NK-92 treated with Interleukin-12 subunit alpha and Interleukin-12 subunit beta, amount 100 ng/mL, for 24 hours (cell line): ENCODE data around the gene UBE2L3.

Experiments used
- DNase-seq: peaks from one replicate; lab custom pipeline; 2025; lab: John Stamatoyannopoulos, UW

UBE2L3 gene

DNA sequence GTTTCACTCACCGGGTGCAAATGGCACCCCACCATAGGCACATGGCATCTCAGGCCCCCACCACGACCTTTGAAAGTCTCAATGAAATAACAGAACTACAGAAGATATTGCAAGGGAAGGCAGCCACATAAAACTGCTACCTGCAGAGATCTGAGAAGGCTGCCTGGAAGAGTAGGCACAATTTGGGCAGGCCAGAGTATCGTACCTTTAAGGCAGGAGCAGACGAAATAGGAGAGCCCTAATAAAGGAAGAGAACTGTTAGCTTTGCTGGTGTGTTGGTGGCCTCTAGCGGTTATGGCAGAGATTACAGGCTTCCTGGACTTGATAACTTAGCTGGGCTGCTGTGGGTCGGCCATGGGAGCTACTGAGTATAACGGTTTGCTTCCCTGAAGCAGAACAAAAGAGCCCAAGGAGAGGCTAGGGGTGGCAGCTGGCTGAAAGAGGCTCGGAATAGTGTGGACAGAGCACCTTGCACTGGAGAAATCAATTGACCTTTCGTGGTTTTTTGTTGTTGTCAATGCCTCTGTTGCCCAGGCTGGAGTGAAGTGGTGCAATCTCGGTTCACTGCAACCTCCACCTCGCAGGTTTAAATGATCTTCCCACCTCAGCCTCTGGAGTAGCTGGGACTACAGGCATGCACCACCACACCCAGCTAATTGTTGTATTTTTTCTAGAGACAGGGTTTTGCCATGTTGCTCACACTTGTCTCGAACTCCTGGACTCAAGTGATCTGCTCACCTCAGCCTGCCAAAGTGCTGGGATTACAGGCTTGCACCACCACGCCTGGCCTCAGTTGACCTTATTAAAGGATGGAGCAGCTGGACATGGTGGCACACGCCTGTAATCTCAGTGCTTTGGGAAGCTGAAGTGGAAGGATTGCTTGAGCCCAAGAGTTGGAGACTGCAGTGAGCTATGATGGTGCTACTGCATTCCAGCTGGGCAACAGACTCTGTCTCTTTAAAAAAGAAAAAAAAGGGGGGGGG lies 79.4 kb downstream of the UBE2L3 start:
- no peak for DNase-seq

DNA sequence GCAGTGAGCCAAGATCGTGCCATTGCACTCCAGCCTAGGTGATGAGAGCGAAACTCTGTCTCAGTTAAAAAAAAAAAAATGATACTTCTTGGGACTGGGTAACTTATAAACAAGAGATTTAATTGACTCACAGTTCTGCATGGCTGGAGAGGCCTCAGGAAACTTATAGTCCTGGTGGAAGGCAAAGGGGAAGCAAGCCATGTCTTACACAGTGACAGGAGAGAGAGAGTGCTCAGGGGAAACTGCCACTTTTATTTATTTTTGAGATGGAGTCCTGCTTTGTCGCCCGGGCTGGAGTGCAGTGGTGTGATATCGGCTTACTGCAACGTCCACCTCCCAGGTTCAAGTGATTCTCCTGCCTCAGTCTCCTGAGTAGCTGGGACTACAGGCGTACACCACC lies 82.8 kb downstream of the UBE2L3 start:
- DNase-seq, result no peak

DNA sequence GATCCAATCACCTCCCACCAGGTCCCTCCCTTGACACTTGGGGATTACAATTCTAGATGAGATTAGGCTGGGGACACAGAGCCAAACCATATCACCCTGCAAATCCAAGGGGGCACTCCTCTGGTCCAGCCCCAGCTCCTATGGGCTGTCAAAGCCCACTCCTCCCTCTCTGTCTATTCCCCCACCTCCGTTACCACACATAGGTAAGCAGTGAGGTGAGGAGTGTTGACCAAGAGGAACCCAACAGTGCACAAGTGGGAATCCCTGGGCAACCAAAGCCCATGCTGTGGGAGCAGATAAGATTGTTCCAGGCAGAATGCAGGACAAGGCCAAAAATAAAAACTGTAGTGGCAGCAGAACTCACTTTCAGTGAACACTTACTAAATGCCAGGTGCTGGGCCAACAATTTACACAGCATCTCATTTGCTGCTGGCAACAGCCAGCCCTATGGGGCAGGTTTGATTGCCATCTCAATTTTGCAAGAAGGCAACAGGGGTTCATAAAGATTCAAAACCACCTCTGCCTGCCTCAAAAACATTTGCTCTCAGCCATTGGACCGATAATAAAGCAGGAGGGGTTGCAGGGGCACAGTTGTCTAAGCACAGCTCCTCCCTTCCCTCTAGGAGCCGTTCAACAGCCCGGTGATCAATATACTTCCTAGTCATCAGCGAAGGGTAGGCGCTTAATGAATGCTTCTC lies 83.5 kb downstream of the UBE2L3 start:
- no peak for DNase-seq

DNA sequence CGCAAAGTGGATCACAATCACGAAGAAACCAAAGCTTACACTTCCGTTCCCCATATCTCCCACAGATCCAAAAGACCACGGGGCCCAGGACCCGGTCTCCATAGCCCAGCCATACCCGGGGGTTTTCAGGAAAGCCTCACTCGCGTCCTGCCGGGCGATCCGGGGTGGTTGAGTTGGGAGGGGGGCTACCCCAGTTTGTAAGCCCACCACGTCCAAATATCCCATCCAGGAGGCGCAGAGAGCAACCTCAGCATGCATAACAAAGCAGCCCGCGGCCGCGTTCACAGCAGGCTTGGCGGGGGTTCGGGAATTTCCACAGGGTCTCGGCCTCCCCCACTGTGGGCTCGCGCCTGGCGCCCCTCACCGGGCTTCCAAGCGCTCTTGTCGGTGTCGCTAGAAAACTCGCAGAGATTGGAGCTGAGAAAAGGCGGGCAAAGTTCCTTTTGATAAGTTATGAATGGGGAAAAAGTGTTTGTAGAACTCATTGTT lies 84.1 kb downstream of the UBE2L3 start:
- DNase-seq, result no peak

DNA sequence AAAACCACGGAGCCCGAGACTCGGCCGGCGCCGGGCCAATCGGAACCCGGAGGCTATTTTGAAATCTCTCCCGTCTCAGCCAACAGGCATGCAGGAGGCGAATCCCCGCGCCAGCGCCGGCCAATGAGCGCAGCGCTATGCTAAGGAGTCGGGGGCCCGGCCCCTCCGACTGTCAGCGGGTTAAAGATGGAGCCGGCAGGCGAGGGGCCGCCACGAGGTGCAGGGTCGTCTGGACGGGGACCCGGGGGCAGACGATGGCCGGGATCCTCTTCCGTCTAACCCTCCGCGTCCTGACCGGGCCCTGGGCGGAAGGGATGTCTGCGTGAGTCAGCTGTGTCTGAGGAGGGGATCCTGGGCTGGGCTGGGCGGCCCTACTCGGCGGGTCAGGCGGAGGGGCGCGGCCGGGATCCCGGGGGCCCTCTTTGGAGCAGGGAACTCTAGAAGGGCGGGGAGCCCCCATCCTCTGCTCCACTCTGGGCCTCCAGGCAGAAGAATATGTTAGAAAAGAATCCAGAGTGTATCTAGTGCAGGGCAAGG lies 84.6 kb downstream of the UBE2L3 start:
- DNase-seq, result peak; percentile 78

DNA sequence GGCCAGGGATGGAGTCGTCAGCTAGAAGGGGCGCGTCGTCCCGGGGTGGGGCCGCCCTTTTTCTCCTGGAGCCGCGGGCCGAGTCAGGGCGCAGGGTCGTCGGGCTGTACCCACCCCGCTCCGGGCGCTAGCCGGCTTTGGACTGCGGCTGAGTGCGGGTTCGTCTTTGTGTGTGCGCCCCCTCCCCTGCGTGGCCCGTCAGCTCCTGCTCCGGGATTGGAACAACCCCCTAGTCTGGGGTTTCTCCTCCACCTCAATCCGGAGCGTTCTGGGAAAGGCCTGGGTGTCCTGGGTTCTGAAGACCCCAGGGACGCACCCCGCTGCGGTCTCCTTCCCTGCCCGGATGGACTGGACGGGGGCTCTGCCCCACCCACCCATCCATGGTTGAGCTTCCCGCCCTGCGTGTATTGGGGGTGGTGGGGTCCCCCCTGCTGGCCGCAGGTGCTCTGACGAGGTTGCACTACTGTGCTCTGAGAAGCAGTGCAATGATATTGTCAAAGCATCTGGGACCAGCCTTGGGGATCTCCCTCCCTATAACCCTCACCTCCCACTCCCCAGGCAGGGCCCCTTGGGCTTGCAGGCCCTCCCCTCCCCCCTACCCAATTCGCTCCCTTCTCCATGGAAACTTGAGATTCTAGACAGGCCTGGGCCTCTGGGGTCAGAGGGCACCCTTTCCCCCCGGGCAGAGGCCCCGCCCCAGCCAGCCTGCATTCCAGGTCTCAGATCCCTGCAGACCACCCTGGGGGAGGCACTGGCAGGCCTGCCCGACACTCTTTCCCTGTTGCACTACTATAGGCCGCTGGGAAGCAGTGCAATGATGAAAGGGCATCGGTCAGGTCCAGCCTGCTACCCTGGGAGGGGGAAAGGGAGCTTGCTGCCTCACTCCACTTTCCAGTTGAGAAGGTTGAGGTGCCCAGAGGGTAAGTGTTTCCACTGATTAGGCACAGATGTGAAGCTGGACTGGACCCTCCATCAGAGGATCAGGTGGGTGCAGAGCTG lies 85.3 kb downstream of the UBE2L3 start:
- no peak for DNase-seq

DNA sequence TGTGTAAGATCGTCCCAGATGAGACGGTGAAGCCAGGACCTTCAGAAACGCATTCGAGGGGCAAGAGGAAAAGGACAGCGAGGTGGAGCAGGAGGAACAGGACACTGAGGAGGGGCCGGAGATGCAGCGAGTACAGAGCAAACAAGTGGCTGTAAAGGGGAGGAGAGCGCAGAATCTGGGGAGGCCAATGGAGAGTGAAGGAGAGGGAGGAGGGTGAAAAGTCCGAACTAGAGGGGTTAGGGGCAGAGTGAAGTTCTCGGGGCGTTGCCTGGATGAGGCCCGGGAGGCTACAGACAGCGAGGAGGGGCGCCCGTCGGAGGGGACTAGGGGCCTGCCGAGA lies 89.5 kb downstream of the UBE2L3 start:
- DNase-seq, result no peak

DNA sequence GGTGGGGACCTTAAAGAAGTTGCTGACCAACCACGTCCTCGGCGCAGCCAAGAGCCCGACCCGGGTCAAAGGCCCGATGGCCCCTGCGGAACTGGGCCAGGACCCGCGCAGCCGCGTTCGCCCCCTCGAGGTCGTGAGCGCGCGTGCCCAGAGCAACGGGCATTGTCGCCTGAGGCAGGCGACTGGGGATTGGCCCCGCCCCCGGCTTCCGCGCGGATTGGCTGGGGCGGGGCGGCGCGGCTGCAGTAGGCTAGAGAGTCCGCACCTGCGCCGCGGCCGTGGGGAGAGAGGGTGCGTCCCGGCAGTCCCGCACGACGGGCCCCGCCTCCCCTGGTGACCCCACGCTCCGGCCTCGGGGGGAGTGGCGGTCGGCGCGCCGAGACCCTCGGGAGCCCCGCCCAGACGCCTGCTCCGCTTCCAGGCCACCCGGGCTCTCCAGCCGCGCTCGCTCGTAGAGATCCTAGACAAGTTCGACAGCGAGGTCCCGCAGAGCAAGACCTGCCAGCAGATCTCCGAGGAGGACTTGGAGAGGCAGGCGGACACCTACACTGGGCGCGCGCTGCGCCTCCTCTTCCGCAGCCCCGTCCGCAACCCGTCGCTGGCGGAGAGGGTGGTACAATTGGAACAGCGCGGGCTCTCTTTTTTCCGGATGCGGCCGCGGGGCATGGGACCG lies 90.0 kb downstream of the UBE2L3 start:
- DNase-seq, result peak; percentile 36

DNA sequence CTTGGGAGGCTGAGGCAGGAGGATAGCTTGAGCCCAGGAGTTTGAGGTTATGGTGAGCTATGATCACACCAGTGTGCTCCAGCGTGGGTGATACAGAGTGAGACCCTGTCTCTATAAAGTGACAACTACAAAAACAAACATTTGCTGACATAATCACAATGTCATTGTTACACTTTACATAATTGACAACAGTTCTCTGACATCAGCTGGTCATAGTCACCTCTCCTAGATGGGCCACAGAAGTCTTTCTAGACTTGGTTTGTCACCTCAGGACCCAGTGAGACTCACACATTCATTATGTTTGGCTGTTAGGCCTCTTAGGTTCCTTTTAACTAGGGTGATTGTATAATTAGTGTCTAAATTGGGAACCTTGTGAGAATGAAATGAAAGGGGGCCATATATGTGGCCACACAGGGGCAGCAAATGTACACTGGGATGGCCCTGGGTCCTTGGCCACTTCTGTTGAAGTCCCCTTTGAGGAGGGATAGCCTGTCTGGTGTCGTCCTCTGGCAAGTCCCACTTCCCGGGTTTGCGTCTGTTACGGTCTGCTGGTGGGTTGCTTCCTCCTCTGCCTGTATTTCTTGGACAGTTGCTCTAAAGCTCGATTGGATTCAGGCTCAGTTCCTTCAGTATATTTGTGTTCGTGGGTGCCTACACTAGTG lies 92.5 kb downstream of the UBE2L3 start:
- no peak for DNase-seq

DNA sequence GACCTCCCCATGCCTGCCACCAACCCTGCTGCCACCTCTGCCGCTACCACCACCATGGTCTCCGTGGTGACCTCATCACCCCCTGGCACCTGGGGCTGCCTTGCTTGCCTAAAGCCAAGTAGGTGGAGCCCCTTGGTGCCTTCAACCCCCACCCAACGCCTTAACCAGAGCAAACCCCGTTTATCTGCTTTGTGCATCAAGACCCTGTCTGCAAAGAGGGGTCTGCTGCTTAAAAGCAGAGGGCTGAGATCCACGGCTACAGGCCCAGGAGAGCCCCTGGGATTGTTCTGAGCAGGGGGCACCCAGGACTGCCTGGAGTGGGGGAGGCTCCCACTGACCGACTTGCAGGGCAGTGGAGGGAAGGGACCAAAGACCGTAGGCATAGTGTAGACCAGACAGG lies 93.4 kb downstream of the UBE2L3 start:
- DNase-seq, result no peak

DNA sequence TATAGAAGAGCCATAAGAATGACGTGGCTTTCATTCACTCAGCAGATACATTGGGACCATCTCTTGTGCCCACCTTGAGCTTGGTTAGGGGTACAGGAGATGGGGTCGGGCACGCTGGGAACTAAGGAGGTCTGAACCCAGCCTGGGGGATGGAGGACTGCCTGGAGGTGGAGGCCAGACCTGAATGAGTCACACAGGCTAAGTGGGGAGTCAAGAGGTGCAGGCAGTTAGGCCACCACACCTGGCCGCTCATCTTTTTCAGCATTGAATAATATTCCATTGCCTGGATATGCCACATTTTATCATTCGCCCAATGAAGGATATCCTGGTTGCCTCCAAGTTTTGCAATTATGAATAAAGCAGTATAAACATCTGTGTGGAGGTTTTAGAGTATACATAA lies 94.5 kb downstream of the UBE2L3 start:
- no peak for DNase-seq

DNA sequence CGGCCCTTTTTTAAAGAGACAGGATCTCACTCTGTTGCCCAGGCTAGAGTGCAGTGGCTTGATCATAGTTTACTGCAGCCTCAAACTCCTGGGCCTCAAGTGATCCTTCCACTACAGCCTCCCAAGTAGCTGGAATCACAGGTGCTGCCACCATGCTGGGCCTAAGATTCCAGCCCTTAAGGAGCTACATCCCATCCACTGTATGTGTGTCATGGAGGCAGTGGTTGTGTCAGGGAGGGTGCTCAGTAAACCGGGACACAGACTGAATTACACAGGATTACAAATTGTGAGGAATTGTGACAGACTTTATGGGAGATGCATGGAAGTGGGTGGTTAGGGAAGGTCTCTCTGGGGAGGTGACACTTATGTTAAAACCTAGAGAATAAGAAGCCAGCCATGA lies 96.2 kb downstream of the UBE2L3 start:
- no peak for DNase-seq

DNA sequence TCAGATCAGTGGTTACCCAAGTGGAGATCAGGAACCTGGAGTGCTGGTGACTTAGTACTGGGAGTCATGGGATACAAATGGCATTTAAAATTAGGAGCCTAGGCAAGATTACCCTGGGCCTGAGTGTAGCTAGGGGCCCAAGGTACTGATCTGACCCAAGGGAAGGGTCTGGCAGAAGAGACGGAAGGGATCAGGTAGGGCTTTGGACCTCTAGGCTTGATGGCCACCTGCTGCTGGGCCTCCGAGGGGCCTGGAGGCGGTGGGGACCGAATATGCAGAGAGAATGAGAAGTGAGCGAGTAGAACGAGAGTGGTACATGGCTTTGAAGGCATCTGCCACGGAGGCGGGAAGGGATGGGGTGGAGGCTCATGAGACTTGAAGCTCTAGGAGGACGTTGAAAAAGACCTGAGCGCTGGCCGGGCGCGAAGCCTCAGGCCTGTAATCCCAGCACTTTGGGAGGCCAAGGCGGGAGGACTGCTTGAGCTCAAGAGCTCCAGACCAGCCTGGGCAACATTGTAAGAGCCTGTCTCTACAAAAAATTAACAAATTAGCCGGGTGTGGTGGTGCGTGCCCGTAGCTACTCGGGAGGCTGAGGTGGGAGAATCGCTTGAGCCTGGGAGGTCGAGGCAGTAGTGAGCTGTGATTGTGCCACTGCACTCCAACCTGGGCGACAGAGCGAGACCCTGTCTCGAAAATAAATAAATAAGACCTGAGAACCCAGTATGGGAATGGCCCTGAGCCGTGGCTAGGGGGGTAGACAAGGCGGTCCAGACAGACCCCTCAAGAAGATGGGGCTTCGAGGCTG lies 97.7 kb downstream of the UBE2L3 start:
- no peak for DNase-seq

DNA sequence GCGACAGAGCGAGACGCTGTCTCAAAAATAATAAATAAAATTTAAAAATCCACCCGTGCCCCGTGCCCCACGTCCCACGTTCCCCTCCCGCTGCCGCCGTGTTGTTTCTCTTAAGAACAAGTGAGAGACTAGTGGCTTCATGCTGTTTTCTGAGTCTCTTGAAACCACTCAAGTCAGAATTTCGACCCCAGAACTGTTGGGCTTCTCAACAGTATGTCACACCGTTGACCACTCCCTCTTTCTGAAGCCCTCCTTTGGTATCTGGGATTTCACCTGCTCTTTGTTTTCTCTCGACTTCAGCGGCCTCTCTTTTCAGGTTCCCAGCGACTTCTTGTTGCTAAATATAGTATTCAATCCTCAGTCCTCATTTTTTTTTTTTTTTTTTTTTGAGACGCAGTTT lies 99.3 kb downstream of the UBE2L3 start:
- DNase-seq, result no peak

DNA sequence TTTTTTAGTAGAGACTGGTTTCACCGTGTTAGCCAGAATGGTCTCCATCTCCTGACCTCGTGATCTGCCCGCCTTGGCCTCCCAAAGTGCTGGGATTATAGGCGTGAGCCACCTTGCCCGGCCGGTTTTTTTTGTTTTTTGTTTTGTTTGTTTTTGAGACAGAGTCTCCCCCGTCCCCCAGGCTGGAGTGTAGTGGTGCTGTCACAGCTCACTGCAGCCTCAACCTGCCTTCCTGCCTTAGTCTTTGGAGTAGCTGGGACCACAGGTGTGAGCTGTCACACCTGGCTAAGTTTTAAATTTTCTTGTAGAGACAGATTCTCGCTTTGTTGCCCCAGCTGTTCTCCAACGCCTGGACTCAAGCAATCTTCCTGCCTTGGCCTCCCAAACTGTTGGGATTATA lies 101.5 kb downstream of the UBE2L3 start:
- no peak for DNase-seq

DNA sequence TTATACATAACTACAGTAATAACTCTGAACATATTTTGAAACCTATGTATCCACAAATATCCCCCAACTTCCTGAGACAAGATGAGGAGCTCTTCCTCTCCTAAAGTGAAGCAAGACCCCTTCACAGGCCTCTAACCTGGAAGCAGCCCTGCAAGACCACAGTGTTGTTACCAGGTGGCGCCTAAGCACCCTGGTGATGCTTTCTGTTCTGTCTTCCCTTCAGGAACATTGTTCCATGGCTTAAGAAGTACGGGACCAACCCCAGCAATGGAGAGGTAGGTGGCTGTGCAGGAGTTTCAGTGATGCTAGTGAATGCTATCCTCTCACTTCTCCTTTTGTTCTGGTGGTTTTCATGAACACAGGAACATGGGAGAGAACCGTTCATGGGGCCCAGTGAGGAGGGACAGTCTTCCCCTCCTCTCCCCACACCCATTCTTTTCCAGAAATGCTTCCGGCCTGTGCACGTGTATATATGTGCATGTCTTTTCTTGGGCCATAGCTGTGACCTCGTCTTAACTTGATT lies 104.7 kb downstream of the UBE2L3 start:
- no peak for DNase-seq
